ENCODE data around the gene AMPD3. TPM values are rescaled to one million over a fixed set of nuclear protein-coding genes. Genes with fewer than 3 reads are reported as not detected.
A peak's percentile ranks its signal among the peaks of the same experiment; 100 is the strongest.

Gene AMPD3
- polyA plus RNA-seq, 1 donor (not counting 4 experiments of a cell fraction or from before 2014, with no cell fraction given): 11.1 TPM

- peak overlapping the region; percentile 44 for H3K4me2 ChIP-seq (ENCODE audit: control insufficient read depth, extremely low read depth, insufficient read depth, low read depth, low read length)
- no peaks in the 10 kb centered on the region for H3K27me3 ChIP-seq (ENCODE audit: control insufficient read depth, extremely low read depth, insufficient read depth, low read length)
- FAIRE-seq (peak; percentile 96), DNase-seq (ENCODE audit: low read depth, low spot score) (peak; percentile 61)
- H2AFZ ChIP-seq (ENCODE audit: control insufficient read depth, low read length): no peak overlapping the region
- TF ChIP-seq EZH2 (IDR thresholded peaks at IDR 0.05; ENCODE audit: low read length): no peak
- TF ChIP-seq CTCF (optimal IDR thresholded peaks at IDR 0.05 in 1 of 3, IDR thresholded peaks at IDR 0.05 in 1 of 3, conservative IDR thresholded peaks at IDR 0.05 in 1 of 3; ENCODE audit: extremely low read depth in 1 of 3, insufficient read depth in 2 of 3, low read length in 3 of 3): no peak
- peaks cover 2 to 12% of the 10 kb centered on the region in 2 experiments for H3K36me3 ChIP-seq (ENCODE audit: control insufficient read depth in 2 of 2, extremely low read depth in 1 of 2, insufficient read depth in 2 of 2, low read length in 2 of 2)
- peaks cover 58% of the 10 kb centered on the region for H3K4me1 ChIP-seq (ENCODE audit: control insufficient read depth, extremely low read depth, insufficient read depth, low read length)
- H3K4me3 ChIP-seq (ENCODE audit: control insufficient read depth in 2 of 3, extremely low read depth in 1 of 3, insufficient read depth in 2 of 3, low read depth in 1 of 3, low read length in 3 of 3): no peak overlapping the region
- no peaks in the 10 kb centered on the region for H3K9me3 ChIP-seq (ENCODE audit: control insufficient read depth, low read depth, low read length)
- H3K9me1 ChIP-seq (ENCODE audit: control insufficient read depth, extremely low read depth, insufficient read depth, low read length): no peaks in the 10 kb centered on the region
- peak overlapping the region; percentile 70 for H3K27ac ChIP-seq (ENCODE audit: control insufficient read depth, insufficient read depth, low read length)
- H4K20me1 ChIP-seq (ENCODE audit: control insufficient read depth, extremely low read depth, insufficient read depth, low read length): no peaks in the 10 kb centered on the region
- peak overlapping the region; percentile 42 for H3K9ac ChIP-seq (ENCODE audit: control insufficient read depth, extremely low read depth, insufficient read depth, low read length)
- dilution Hi-C loops (cut with MboI; ENCODE audit: extremely low pct_ligation_motif_present, low sequenced_read_pairs): loop anchor here (25.0 kb wide), 1 partner anchor 214 kb away; no protein-coding TSS in a partner anchor
- H3K79me2 ChIP-seq (ENCODE audit: control insufficient read depth, insufficient read depth, low read length): no peaks in the 10 kb centered on the region
These were observed 67.9 kb downstream of the AMPD3 start for GRCh38 chr11:10522921-10523320.

- Histone ChIP-seq H3K4me2 (ENCODE audit: control insufficient read depth, extremely low read depth, insufficient read depth, low read depth, low read length) (no peak overlapping the region), H3K27ac (ENCODE audit: control insufficient read depth, insufficient read depth, low read length) (no peak overlapping the region), H3K27me3 (ENCODE audit: control insufficient read depth, extremely low read depth, insufficient read depth, low read length) (no peaks in the 10 kb centered on the region), H3K79me2 (ENCODE audit: control insufficient read depth, insufficient read depth, low read length) (no peaks in the 10 kb centered on the region), H3K9ac (ENCODE audit: control insufficient read depth, extremely low read depth, insufficient read depth, low read length) (no peak overlapping the region), H2AFZ (ENCODE audit: control insufficient read depth, low read length) (no peak overlapping the region), H3K4me1 (ENCODE audit: control insufficient read depth, extremely low read depth, insufficient read depth, low read length) (peaks cover 47% of the 10 kb centered on the region), H3K9me1 (ENCODE audit: control insufficient read depth, extremely low read depth, insufficient read depth, low read length) (no peaks in the 10 kb centered on the region), H3K9me3 (ENCODE audit: control insufficient read depth, low read depth, low read length) (no peaks in the 10 kb centered on the region), H3K4me3 (ENCODE audit: control insufficient read depth in 2 of 3, extremely low read depth in 1 of 3, insufficient read depth in 2 of 3, low read depth in 1 of 3, low read length in 3 of 3) (no peak overlapping the region), H3K36me3 (ENCODE audit: control insufficient read depth in 2 of 2, extremely low read depth in 1 of 2, insufficient read depth in 2 of 2, low read length in 2 of 2) (peaks cover 2 to 9% of the 10 kb centered on the region in 2 experiments), H4K20me1 (ENCODE audit: control insufficient read depth, extremely low read depth, insufficient read depth, low read length) (no peaks in the 10 kb centered on the region)
- TF ChIP-seq EZH2 (IDR thresholded peaks at IDR 0.05; ENCODE audit: low read length) (no peak), CTCF (optimal IDR thresholded peaks at IDR 0.05 in 1 of 3, IDR thresholded peaks at IDR 0.05 in 1 of 3, conservative IDR thresholded peaks at IDR 0.05 in 1 of 3; ENCODE audit: extremely low read depth in 1 of 3, insufficient read depth in 2 of 3, low read length in 3 of 3) (no peak)
- no peak for FAIRE-seq
- no peak for DNase-seq (ENCODE audit: low read depth, low spot score)
- dilution Hi-C loops (cut with MboI; ENCODE audit: extremely low pct_ligation_motif_present, low sequenced_read_pairs): loop anchor here (25.0 kb wide), 1 partner anchor 213 kb away; no protein-coding TSS in a partner anchor
These were observed 69.4 kb downstream of the AMPD3 start for GRCh38 chr11:10524471-10524870.

All from keratinocyte (primary cell).